ENCODE data around the gene THSD8. TPM values are rescaled to one million over a fixed set of nuclear protein-coding genes. Genes with fewer than 3 reads are reported as not detected.

The THSD8 gene
- total RNA-seq, 2 donors from 2014 or later, result not detected

GRCh38 chr19:12833738-12834565 is 32.1 kb downstream of the THSD8 start:
- no peaks in the 10 kb centered on the region for H3K36me3 ChIP-seq
- peaks cover 42% of the 10 kb centered on the region for H3K27me3 ChIP-seq (replicated peaks; ENCODE audit: insufficient read depth)
- no peak for TF ChIP-seq CTCF (IDR thresholded peaks at IDR 0.05)
- H3K4me3 ChIP-seq, result peak overlapping the region; percentile 57
- peak overlapping the region in 1 of 2 donors; percentile 28 for H3K27ac ChIP-seq
- ATAC-seq (ENCODE audit: insufficient number of reproducible peaks, low FRiP score, low read depth) (no peak), DNase-seq (ENCODE audit: low spot score) (no peak)
- peaks cover 5 to 15% of the 10 kb centered on the region in 2 donors for H3K4me1 ChIP-seq (ENCODE audit: control insufficient read depth in 1 of 2, low read depth in 2 of 2)
- no peaks in the 10 kb centered on the region for H3K9me3 ChIP-seq

GRCh38 chr19:12834566-12834943 is 32.7 kb downstream of the THSD8 start, which contains the start of gene RTBDN:
TSS of gene RTBDN (minus strand) at chr19:12834579. CDS start at chr19:12829979, 4,600 bp downstream.
- Histone ChIP-seq H3K9me3 (no peaks in the 10 kb centered on the region), H3K36me3 (no peaks in the 10 kb centered on the region), H3K4me3 (peak within 1 kb of the TSS; percentile 57), H3K27ac (peak within 1 kb of the TSS in 1 of 2 donors; percentile 28), H3K27me3 (replicated peaks; ENCODE audit: insufficient read depth) (peaks cover 46% of the 10 kb centered on the region), H3K4me1 (ENCODE audit: control insufficient read depth in 1 of 2, low read depth in 2 of 2) (peaks cover 5 to 15% of the 10 kb centered on the region in 2 donors)
- TF ChIP-seq CTCF (IDR thresholded peaks at IDR 0.05), result no peak
- no peak for ATAC-seq (ENCODE audit: insufficient number of reproducible peaks, low FRiP score, low read depth)
- no peak for DNase-seq (ENCODE audit: low spot score)

- Histone ChIP-seq H3K27ac (no peak overlapping the region), H3K4me3 (no peak overlapping the region), H3K36me3 (no peaks in the 10 kb centered on the region), H3K9me3 (no peaks in the 10 kb centered on the region), H3K27me3 (replicated peaks; ENCODE audit: insufficient read depth) (peaks cover 46% of the 10 kb centered on the region), H3K4me1 (ENCODE audit: control insufficient read depth in 1 of 2, low read depth in 2 of 2) (peaks cover 5 to 15% of the 10 kb centered on the region in 2 donors)
- TF ChIP-seq CTCF (IDR thresholded peaks at IDR 0.05), result no peak
- DNase-seq (ENCODE audit: low spot score) (no peak), ATAC-seq (ENCODE audit: insufficient number of reproducible peaks, low FRiP score, low read depth) (no peak)
Measured at GRCh38 chr19:12834976-12835757, 33.3 kb downstream of the THSD8 start.

- TF ChIP-seq CTCF (IDR thresholded peaks at IDR 0.05), result no peak
- DNase-seq (ENCODE audit: low spot score), result no peak
- H3K4me1 ChIP-seq (ENCODE audit: control insufficient read depth in 1 of 2, low read depth in 2 of 2), result peaks cover 10 to 23% of the 10 kb centered on the region in 2 donors
- H3K9me3 ChIP-seq, result no peaks in the 10 kb centered on the region
- no peak for ATAC-seq (ENCODE audit: insufficient number of reproducible peaks, low FRiP score, low read depth)
- H3K27me3 ChIP-seq (replicated peaks; ENCODE audit: insufficient read depth), result peaks cover 53% of the 10 kb centered on the region
- H3K27ac ChIP-seq, result no peak overlapping the region
- no peak overlapping the region for H3K4me3 ChIP-seq
- H3K36me3 ChIP-seq, result no peaks in the 10 kb centered on the region
Measured at GRCh38 chr19:12836529-12836863, 34.6 kb downstream of the THSD8 start.

- Histone ChIP-seq H3K36me3 (no peaks in the 10 kb centered on the region), H3K4me3 (no peak overlapping the region), H3K9me3 (no peaks in the 10 kb centered on the region), H3K4me1 (ENCODE audit: control insufficient read depth in 1 of 2, low read depth in 2 of 2) (peaks cover 10 to 23% of the 10 kb centered on the region in 2 donors), H3K27me3 (replicated peaks; ENCODE audit: insufficient read depth) (peaks cover 52% of the 10 kb centered on the region), H3K27ac (no peak overlapping the region)
- no peak for ATAC-seq (ENCODE audit: insufficient number of reproducible peaks, low FRiP score, low read depth)
- no peak for DNase-seq (ENCODE audit: low spot score)
- TF ChIP-seq CTCF (IDR thresholded peaks at IDR 0.05), result no peak
Measured at GRCh38 chr19:12837225-12837624, 35.4 kb downstream of the THSD8 start.

All from thoracic aorta (tissue), 2 donors.